Lung microvascular endothelial cell (primary cell): ENCODE data around the gene ORM2. TPM values are rescaled to one million over a fixed set of nuclear protein-coding genes. Genes with fewer than 3 reads are reported as not detected.

ENCODE experiments used
- DNase-seq, 2 donors: peaks; one replicate each; pipeline versions ENCODE4 v3.0.0 to v3.0.0-alpha.2; 2010; ENCODE audit warnings: low read depth in 2 of 2
- total RNA-seq: library from RNA; depleted of rRNA; stranded (reverse); fragments of >200 nt; gene quantifications from 2 replicates; pipeline ENCODE4 v1.2.1, GENCODE V29; 2014

The ORM2 gene
- total RNA-seq, 1 donor from 2014 or later = not detected

- no peak for DNase-seq
These were observed 18.7 kb downstream of the ORM2 start for GRCh38 chr9:114348261-114348905.

GRCh38 chr9:114348906-114349482 is 19.3 kb downstream of the ORM2 start:
- peak in 1 of 2 donors; percentile 94 for DNase-seq

- no peak for DNase-seq
These were observed 20.2 kb downstream of the ORM2 start for GRCh38 chr9:114349713-114350480.

- no peak for DNase-seq
These were observed 21.1 kb downstream of the ORM2 start for GRCh38 chr9:114350636-114351401.

- DNase-seq = no peak
These were observed 22.3 kb downstream of the ORM2 start for GRCh38 chr9:114351932-114352331.

- no peak for DNase-seq
These were observed 26.2 kb downstream of the ORM2 start for GRCh38 chr9:114355821-114356220.

GRCh38 chr9:114356792-114357191 is 27.1 kb downstream of the ORM2 start:
- DNase-seq = no peak

- no peak for DNase-seq
These were observed 27.7 kb downstream of the ORM2 start for GRCh38 chr9:114357360-114357759.

- no peak for DNase-seq
These were observed 28.3 kb downstream of the ORM2 start for GRCh38 chr9:114357911-114358328.

- no peak for DNase-seq
These were observed 30.1 kb downstream of the ORM2 start for GRCh38 chr9:114359801-114360200.

- DNase-seq = no peak
These were observed 31.9 kb downstream of the ORM2 start for GRCh38 chr9:114361542-114361941.

GRCh38 chr9:114362394-114362793 is 32.7 kb downstream of the ORM2 start:
- DNase-seq = no peak

- no peak for DNase-seq
These were observed 33.8 kb downstream of the ORM2 start for GRCh38 chr9:114363424-114363823.

GRCh38 chr9:114364134-114365041 is 34.7 kb downstream of the ORM2 start:
- DNase-seq = no peak

GRCh38 chr9:114365194-114365593 is 35.5 kb downstream of the ORM2 start:
- no peak for DNase-seq

- DNase-seq = no peak
These were observed 36.9 kb downstream of the ORM2 start for GRCh38 chr9:114366334-114367128.

GRCh38 chr9:114367366-114367765 is 37.7 kb downstream of the ORM2 start:
- DNase-seq = no peak

- no peak for DNase-seq
These were observed 38.3 kb downstream of the ORM2 start for GRCh38 chr9:114367772-114368569.
